Measurements from ENCODE around the gene DRD3. TPM values are rescaled to one million over a fixed set of nuclear protein-coding genes. Genes with fewer than 3 reads are reported as not detected.
A peak's percentile ranks its signal among the peaks of the same experiment; 100 is the strongest.

DRD3 gene
- total and polyA plus RNA-seq, 7 experiments from 2014 or later, result not detected

GRCh38 chr3:114143817-114144216 is 35.0 kb downstream of the DRD3 start:
- Mint-ChIP-seq H3K4me3 (no peak overlapping the region), H3K27me3 (peaks cover 0 to 6% (median 0%) of the 10 kb centered on the region in 5 donors), H3K27ac (no peak overlapping the region), H3K36me3 (no peaks in the 10 kb centered on the region), H3K9me3 (no peaks in the 10 kb centered on the region), H3K4me1 (no peaks in the 10 kb centered on the region)
- ATAC-seq, result no peak
- H3K4me3 ChIP-seq (ENCODE audit: low read length), result no peak overlapping the region
- no peak overlapping the region for H3K27ac ChIP-seq (ENCODE audit: low read depth, low read length)
- H3K4me1 ChIP-seq (ENCODE audit: control insufficient read depth in 2 of 2, insufficient read depth in 2 of 2, low read length in 2 of 2), result no peaks in the 10 kb centered on the region
- intact Hi-C loops (cut with micrococcal nuclease), result no loop called here
- DNase-seq, result no peak
- ChIA-PET POLR2A (no interaction called here), CTCF (interaction anchor here (1.1 kb wide), 1 partner anchor 274 kb away, joined by 3 read pairs; no protein-coding TSS in a partner anchor)
- no peaks in the 10 kb centered on the region for H3K27me3 ChIP-seq (ENCODE audit: control insufficient read depth in 2 of 2, insufficient read depth in 2 of 2, low read length in 2 of 2)
- no peaks in the 10 kb centered on the region for H3K36me3 ChIP-seq (ENCODE audit: control insufficient read depth in 2 of 3, insufficient read depth in 3 of 3, low read length in 3 of 3)
- no peaks in the 10 kb centered on the region for H3K9me3 ChIP-seq (ENCODE audit: control insufficient read depth in 2 of 3, low read length in 3 of 3)

DNA sequence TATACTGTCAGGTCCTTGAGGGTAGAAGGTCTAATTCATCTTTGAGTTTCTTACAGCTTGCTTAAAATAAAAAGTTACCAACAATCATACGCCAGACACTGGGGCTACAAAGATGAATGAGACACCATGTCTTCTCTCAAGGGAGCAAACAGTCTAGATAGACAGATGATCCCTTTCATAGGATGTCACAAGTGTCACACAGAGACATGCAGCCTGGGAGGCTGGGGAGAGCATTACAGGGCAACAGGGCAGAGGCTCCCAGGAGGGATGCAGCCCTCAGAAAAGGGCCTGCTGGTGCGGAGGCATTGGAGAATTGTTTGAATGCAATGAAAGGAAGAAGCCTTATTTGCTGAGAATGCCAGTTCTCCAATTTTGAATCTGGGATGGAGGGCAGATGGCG is 39.0 kb downstream of the DRD3 start:
- CTCF ChIA-PET, result interaction anchor here (0.6 kb wide), 1 partner anchor 144 kb away, joined by 5 read pairs; no protein-coding TSS in a partner anchor
- POLR2A ChIA-PET, result no interaction called here
- ATAC-seq, result no peak

DNA sequence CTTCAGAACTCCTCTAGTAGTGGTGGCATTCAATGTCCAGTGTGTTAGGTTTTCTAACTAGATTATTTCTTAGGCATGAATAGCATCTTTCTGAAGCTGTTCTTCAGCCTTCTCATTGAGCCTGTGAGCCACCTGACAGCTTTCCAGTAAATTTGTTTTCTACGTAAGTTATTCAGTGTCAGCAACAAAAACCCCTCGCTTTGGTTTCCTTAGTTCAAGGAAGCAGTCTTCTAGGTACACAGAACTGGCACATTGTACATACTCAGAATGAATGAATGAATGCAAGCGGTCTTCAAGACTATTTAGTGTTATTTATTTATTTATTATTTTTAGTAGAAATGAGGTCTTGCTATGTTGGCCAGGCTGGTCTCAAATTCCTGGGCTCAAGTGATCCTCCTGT is 44.9 kb downstream of the DRD3 start:
- Mint-ChIP-seq H3K4me1 (no peaks in the 10 kb centered on the region), H3K36me3 (peaks cover 0 to 4% (median 0%) of the 10 kb centered on the region in 5 donors), H3K4me3 (no peak overlapping the region), H3K27ac (no peak overlapping the region), H3K9me3 (peaks cover 0 to 4% (median 0%) of the 10 kb centered on the region in 11 donors), H3K27me3 (peaks cover 0 to 6% (median 3%) of the 10 kb centered on the region in 5 donors)
- Histone ChIP-seq H3K9me3 (ENCODE audit: control insufficient read depth in 2 of 3, low read length in 3 of 3) (no peaks in the 10 kb centered on the region), H3K36me3 (ENCODE audit: control insufficient read depth in 2 of 3, insufficient read depth in 3 of 3, low read length in 3 of 3) (no peaks in the 10 kb centered on the region), H3K27me3 (ENCODE audit: control insufficient read depth in 2 of 2, insufficient read depth in 2 of 2, low read length in 2 of 2) (no peaks in the 10 kb centered on the region), H3K4me3 (ENCODE audit: low read length) (no peak overlapping the region), H3K27ac (ENCODE audit: low read depth, low read length) (no peak overlapping the region), H3K4me1 (ENCODE audit: control insufficient read depth in 2 of 2, insufficient read depth in 2 of 2, low read length in 2 of 2) (no peaks in the 10 kb centered on the region)
- POLR2A ChIA-PET, result no interaction called here
- DNase-seq (no peak), ATAC-seq (no peak)
- CTCF ChIA-PET, result no interaction called here
- intact Hi-C loops (cut with micrococcal nuclease), result no loop called here

More for the DNA sequence above, 39.0 kb downstream of the DRD3 start:
- H3K4me1 Mint-ChIP-seq, result no peaks in the 10 kb centered on the region
- no peaks in the 10 kb centered on the region for H3K27me3 ChIP-seq (ENCODE audit: control insufficient read depth in 2 of 2, insufficient read depth in 2 of 2, low read length in 2 of 2)
- no peak for DNase-seq
- H3K27me3 Mint-ChIP-seq, result peaks cover 0 to 6% (median 2%) of the 10 kb centered on the region in 5 donors
- no peak overlapping the region for H3K4me3 ChIP-seq (ENCODE audit: low read length)
- H3K36me3 Mint-ChIP-seq, result peaks cover 0 to 4% (median 0%) of the 10 kb centered on the region in 5 donors
- peaks cover 0 to 3% (median 0%) of the 10 kb centered on the region in 11 donors for H3K9me3 Mint-ChIP-seq
- no peaks in the 10 kb centered on the region for H3K9me3 ChIP-seq (ENCODE audit: control insufficient read depth in 2 of 3, low read length in 3 of 3)
- intact Hi-C loops (cut with micrococcal nuclease), result no loop called here
- no peak overlapping the region for H3K27ac Mint-ChIP-seq
- H3K4me3 Mint-ChIP-seq, result no peak overlapping the region
- no peaks in the 10 kb centered on the region for H3K4me1 ChIP-seq (ENCODE audit: control insufficient read depth in 2 of 2, insufficient read depth in 2 of 2, low read length in 2 of 2)
- H3K27ac ChIP-seq (ENCODE audit: low read depth, low read length), result no peak overlapping the region
- no peaks in the 10 kb centered on the region for H3K36me3 ChIP-seq (ENCODE audit: control insufficient read depth in 2 of 3, insufficient read depth in 3 of 3, low read length in 3 of 3)

- Mint-ChIP-seq H3K4me3 (no peak overlapping the region), H3K4me1 (no peaks in the 10 kb centered on the region), H3K9me3 (peaks cover 0 to 4% (median 0%) of the 10 kb centered on the region in 11 donors), H3K36me3 (peaks cover 0 to 4% (median 0%) of the 10 kb centered on the region in 5 donors), H3K27ac (no peak overlapping the region), H3K27me3 (peaks cover 0 to 6% (median 3%) of the 10 kb centered on the region in 5 donors)
- H3K4me3 ChIP-seq (ENCODE audit: low read length), result no peak overlapping the region
- intact Hi-C loops (cut with micrococcal nuclease), result no loop called here
- H3K27me3 ChIP-seq (ENCODE audit: control insufficient read depth in 2 of 2, insufficient read depth in 2 of 2, low read length in 2 of 2), result no peaks in the 10 kb centered on the region
- no peak overlapping the region for H3K27ac ChIP-seq (ENCODE audit: low read depth, low read length)
- no peaks in the 10 kb centered on the region for H3K4me1 ChIP-seq (ENCODE audit: control insufficient read depth in 2 of 2, insufficient read depth in 2 of 2, low read length in 2 of 2)
- H3K36me3 ChIP-seq (ENCODE audit: control insufficient read depth in 2 of 3, insufficient read depth in 3 of 3, low read length in 3 of 3), result no peaks in the 10 kb centered on the region
- ChIA-PET POLR2A (no interaction called here), CTCF (no interaction called here)
- DNase-seq, result no peak
- no peaks in the 10 kb centered on the region for H3K9me3 ChIP-seq (ENCODE audit: control insufficient read depth in 2 of 3, low read length in 3 of 3)
- no peak for ATAC-seq
Observed at GRCh38 chr3:114132500-114132899, 46.4 kb downstream of the DRD3 start.

DNA sequence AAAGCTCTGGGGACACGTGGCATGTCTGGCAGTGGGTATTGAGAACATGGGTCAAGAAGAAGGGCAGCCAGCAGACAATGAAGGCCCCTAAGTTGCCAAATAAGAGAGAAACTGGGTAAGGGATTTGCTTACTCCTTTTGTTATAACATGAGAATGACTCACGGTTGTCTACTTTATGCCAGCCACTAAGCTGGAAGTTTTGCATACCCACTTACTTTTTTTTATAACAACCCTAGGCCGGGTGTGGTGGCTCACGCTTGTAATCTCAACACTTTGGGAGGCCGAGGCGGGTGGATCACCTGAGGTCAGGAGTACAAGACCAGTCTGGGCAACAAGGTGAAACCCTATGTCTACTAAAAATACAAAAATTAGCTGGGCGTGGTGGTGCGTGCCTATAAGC is 50.0 kb downstream of the DRD3 start:
- no peak overlapping the region for H3K4me3 ChIP-seq (ENCODE audit: low read length)
- H3K27me3 ChIP-seq (ENCODE audit: control insufficient read depth in 2 of 2, insufficient read depth in 2 of 2, low read length in 2 of 2), result no peaks in the 10 kb centered on the region
- ChIA-PET POLR2A (no interaction called here), CTCF (interaction anchor here (1.0 kb wide), 1 partner anchor 255 kb away, joined by 4 read pairs; no protein-coding TSS in a partner anchor)
- H3K36me3 ChIP-seq (ENCODE audit: control insufficient read depth in 2 of 3, insufficient read depth in 3 of 3, low read length in 3 of 3), result no peaks in the 10 kb centered on the region
- Mint-ChIP-seq H3K4me3 (no peak overlapping the region), H3K36me3 (peaks cover 0 to 1% (median 0%) of the 10 kb centered on the region in 5 donors), H3K4me1 (no peaks in the 10 kb centered on the region), H3K9me3 (peaks cover 0 to 2% (median 0%) of the 10 kb centered on the region in 11 donors), H3K27ac (peak overlapping the region in 1 of 9 donors; percentile 23), H3K27me3 (peaks cover 0 to 6% (median 3%) of the 10 kb centered on the region in 5 donors)
- no peak overlapping the region for H3K27ac ChIP-seq (ENCODE audit: low read depth, low read length)
- intact Hi-C loops (cut with micrococcal nuclease), result no loop called here
- no peaks in the 10 kb centered on the region for H3K4me1 ChIP-seq (ENCODE audit: control insufficient read depth in 2 of 2, insufficient read depth in 2 of 2, low read length in 2 of 2)
- DNase-seq (no peak), ATAC-seq (no peak)
- no peaks in the 10 kb centered on the region for H3K9me3 ChIP-seq (ENCODE audit: control insufficient read depth in 2 of 3, low read length in 3 of 3)

GRCh38 chr3:114128231-114128630 is 50.6 kb downstream of the DRD3 start:
- no peaks in the 10 kb centered on the region for H3K4me1 Mint-ChIP-seq
- intact Hi-C loops (cut with micrococcal nuclease), result no loop called here
- Histone ChIP-seq H3K4me3 (ENCODE audit: low read length) (no peak overlapping the region), H3K36me3 (ENCODE audit: control insufficient read depth in 2 of 3, insufficient read depth in 3 of 3, low read length in 3 of 3) (no peaks in the 10 kb centered on the region), H3K27ac (ENCODE audit: low read depth, low read length) (no peak overlapping the region), H3K9me3 (ENCODE audit: control insufficient read depth in 2 of 3, low read length in 3 of 3) (no peaks in the 10 kb centered on the region), H3K27me3 (ENCODE audit: control insufficient read depth in 2 of 2, insufficient read depth in 2 of 2, low read length in 2 of 2) (no peaks in the 10 kb centered on the region), H3K4me1 (ENCODE audit: control insufficient read depth in 2 of 2, insufficient read depth in 2 of 2, low read length in 2 of 2) (no peaks in the 10 kb centered on the region)
- DNase-seq (no peak), ATAC-seq (no peak)
- peaks cover 0 to 3% (median 0%) of the 10 kb centered on the region in 11 donors for H3K9me3 Mint-ChIP-seq
- ChIA-PET POLR2A (no interaction called here), CTCF (interaction anchor here (1.0 kb wide), 1 partner anchor 256 kb away, joined by 4 read pairs; no protein-coding TSS in a partner anchor)
- H3K27ac Mint-ChIP-seq, result no peak overlapping the region
- peaks cover 0 to 1% (median 0%) of the 10 kb centered on the region in 5 donors for H3K36me3 Mint-ChIP-seq
- H3K4me3 Mint-ChIP-seq, result no peak overlapping the region
- H3K27me3 Mint-ChIP-seq, result peaks cover 0 to 12% (median 3%) of the 10 kb centered on the region in 5 donors

- H3K36me3 Mint-ChIP-seq, result peaks cover 0 to 1% (median 0%) of the 10 kb centered on the region in 5 donors
- Histone ChIP-seq H3K36me3 (ENCODE audit: control insufficient read depth in 2 of 3, insufficient read depth in 3 of 3, low read length in 3 of 3) (no peaks in the 10 kb centered on the region), H3K9me3 (ENCODE audit: control insufficient read depth in 2 of 3, low read length in 3 of 3) (no peaks in the 10 kb centered on the region), H3K4me1 (ENCODE audit: control insufficient read depth in 2 of 2, insufficient read depth in 2 of 2, low read length in 2 of 2) (no peaks in the 10 kb centered on the region), H3K27ac (ENCODE audit: low read depth, low read length) (no peak overlapping the region), H3K27me3 (ENCODE audit: control insufficient read depth in 2 of 2, insufficient read depth in 2 of 2, low read length in 2 of 2) (no peaks in the 10 kb centered on the region), H3K4me3 (ENCODE audit: low read length) (no peak overlapping the region)
- DNase-seq (no peak), ATAC-seq (no peak)
- POLR2A ChIA-PET, result no interaction called here
- CTCF ChIA-PET, result no interaction called here
- intact Hi-C loops (cut with micrococcal nuclease), result no loop called here
- peaks cover 0 to 13% (median 3%) of the 10 kb centered on the region in 5 donors for H3K27me3 Mint-ChIP-seq
- H3K27ac Mint-ChIP-seq, result no peak overlapping the region
- no peaks in the 10 kb centered on the region for H3K4me1 Mint-ChIP-seq
- H3K9me3 Mint-ChIP-seq, result peaks cover 0 to 3% (median 0%) of the 10 kb centered on the region in 11 donors
- no peak overlapping the region for H3K4me3 Mint-ChIP-seq
Observed at GRCh38 chr3:114127517-114127916, 51.3 kb downstream of the DRD3 start.
